GM12892 (cell line): ENCODE results near the gene WNK2.

Source experiments
- POLR2A ChIP-seq: IDR thresholded peaks from 2 replicates; pipeline ENCODE4 v1.6.1; 2011; ENCODE audit warnings: low read depth, low read length, control low read depth
- POLR2AphosphoS5 ChIP-seq: IDR thresholded peaks from 2 replicates; pipeline ENCODE4 v1.6.1; 2011; ENCODE audit warnings: low read depth, low read length, control low read depth
- TAF1 ChIP-seq: IDR thresholded peaks from 2 replicates; pipeline ENCODE4 v1.6.1; 2011; ENCODE audit warnings: low read depth, mild to moderate bottlenecking, control low read depth, low read length, borderline replicate concordance

GRCh38 chr9:93184432-93185265 lies 710 bp downstream of the WNK2 start:
- TF ChIP-seq POLR2AphosphoS5 (no peak), TAF1 (no peak), POLR2A (no peak)
